ENCODE results near the gene PLSCR5.

- no peak for TF ChIP-seq CTCF (IDR thresholded peaks at IDR 0.05)
- TF ChIP-seq POLR2A (IDR thresholded peaks at IDR 0.05; ENCODE audit: low read depth) = no peak
- TF ChIP-seq EP300 (IDR thresholded peaks at IDR 0.05) = no peak
Observed at GRCh38 chr3:146628671-146629070, 23.5 kb upstream of the PLSCR5 start.
